Kidney epithelial cell (primary cell): ENCODE measurements around the gene RPS27. TPM values are rescaled to one million over a fixed set of nuclear protein-coding genes. Genes with fewer than 3 reads are reported as not detected.
"Not testable (repeated sequence)": the region's sequence is repeated elsewhere in the genome, so short reads cannot be mapped to it uniquely, and the experiment has no call there.

Source experiments
- DNase-seq: peaks from one replicate; pipeline ENCODE4 v3.0.0-alpha.2; 2010; ENCODE audit warnings: low read depth
- H3K27me3 ChIP-seq: 2 replicates; pipeline ENCODE4 v1.6.0; 2011; ENCODE audit warnings: low read length; ENCODE audit not compliant: control insufficient read depth, insufficient read depth
- H3K36me3 ChIP-seq: 2 replicates; pipeline ENCODE4 v1.5.1; 2011; ENCODE audit warnings: low read length; ENCODE audit not compliant: control insufficient read depth, insufficient read depth
- H3K4me3 ChIP-seq: 2 replicates; pipeline ENCODE4 v1.5.1; 2011; ENCODE audit warnings: low read depth, mild to moderate bottlenecking, control low read depth, low read length
- CTCF ChIP-seq: IDR thresholded peaks from 2 replicates; pipeline ENCODE4 v1.5.1; 2011; ENCODE audit warnings: mild to moderate bottlenecking, moderate library complexity, low read length, control low read depth, inconsistent platforms; ENCODE audit not compliant: insufficient read depth, poor library complexity, severe bottlenecking
- total RNA-seq: library from RNA; depleted of rRNA; stranded (reverse); fragments of >200 nt; gene quantifications from 2 replicates; pipeline ENCODE4 v1.2.3, GENCODE V29; 2015

RPS27 gene
- total RNA-seq, 1 donor from 2014 or later: 2,407 TPM

- no peak for TF ChIP-seq CTCF
- Histone ChIP-seq H3K4me3 (no peak overlapping the region), H3K36me3 (no peaks in the 10 kb centered on the region), H3K27me3 (no peaks in the 10 kb centered on the region)
- no peak for DNase-seq
These were observed 28.7 kb downstream of the RPS27 start for GRCh38 chr1:154019269-154019668.

- H3K4me3 ChIP-seq: no peak overlapping the region
- no peaks in the 10 kb centered on the region for H3K36me3 ChIP-seq
- TF ChIP-seq CTCF: no peak
- DNase-seq: no peak
- H3K27me3 ChIP-seq: no peaks in the 10 kb centered on the region
These were observed 29.4 kb downstream of the RPS27 start for GRCh38 chr1:154019940-154020339.

- not testable (repeated sequence) for H3K36me3 ChIP-seq, DNase-seq, H3K4me3 ChIP-seq
These were observed 43.1 kb downstream of the RPS27 start for GRCh38 chr1:154033697-154034096.

More at GRCh38 chr1:154033697-154034096, 43.1 kb downstream of the RPS27 start:
- H3K27me3 ChIP-seq: not testable (repeated sequence)

Other genes with a start within 250 kb of the RPS27 start
- gene SLC27A3, start 215.4 kb upstream of the RPS27 start, total RNA-seq: 2.7 and 6.2 TPM in 2 replicates
- gene GATAD2B, start 67.8 kb upstream of the RPS27 start, total RNA-seq: 12.2 and 12.7 TPM in 2 replicates
- 25.1 and 42.8 TPM in 2 replicates for gene DENND4B, start 44.0 kb upstream of the RPS27 start, total RNA-seq
- 21.5 and 21.7 TPM in 2 replicates for gene CRTC2, start 32.1 kb upstream of the RPS27 start, total RNA-seq
- gene SLC39A1, start 27.2 kb upstream of the RPS27 start, total RNA-seq: 219 and 246 TPM in 2 replicates
- 11.8 and 14.5 TPM in 2 replicates for gene CREB3L4, start 22.9 kb upstream of the RPS27 start, total RNA-seq
- gene JTB, start 13.1 kb upstream of the RPS27 start, total RNA-seq: 220 and 242 TPM in 2 replicates
- 46.3 and 48.7 TPM in 2 replicates for gene RAB13, start 4.4 kb upstream of the RPS27 start, total RNA-seq
- not detected in 2 replicates for gene NUP210L, start 164.3 kb downstream of the RPS27 start, total RNA-seq
- 434 and 529 TPM in 2 replicates for gene TPM3, start 201.3 kb downstream of the RPS27 start, total RNA-seq
- not detected in 2 replicates for gene CFAP141, start 215.6 kb downstream of the RPS27 start, total RNA-seq
- 61.7 and 70.9 TPM in 2 replicates for gene UBAP2L, start 230.2 kb downstream of the RPS27 start, total RNA-seq